ENCODE results near the gene RFX5.
"Not testable (repeated sequence)": the region's sequence is repeated elsewhere in the genome, so short reads cannot be mapped to it uniquely, and the experiment has no call there.

Gene RFX5

DNA sequence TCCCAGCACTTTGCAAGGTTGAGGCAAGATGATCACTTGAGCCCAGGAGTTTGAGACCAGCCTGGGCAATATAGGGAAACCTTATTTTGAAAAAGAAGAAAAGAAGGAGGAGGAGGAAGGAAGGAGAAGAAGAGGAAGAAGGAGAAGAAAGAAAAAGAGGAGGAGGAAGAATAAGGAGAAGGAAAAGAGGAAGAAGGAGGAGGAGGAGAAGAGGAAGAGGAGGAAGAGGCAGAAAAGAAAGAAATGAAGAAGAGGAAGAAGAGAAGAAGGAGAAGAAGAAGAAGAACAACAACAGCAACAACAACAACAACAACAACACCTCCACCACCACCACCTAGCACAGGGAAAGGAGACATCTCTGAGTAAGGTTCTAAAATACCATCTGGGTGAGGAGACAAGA is 14.8 kb upstream of the RFX5 start:
- DNase-seq: no peak

DNA sequence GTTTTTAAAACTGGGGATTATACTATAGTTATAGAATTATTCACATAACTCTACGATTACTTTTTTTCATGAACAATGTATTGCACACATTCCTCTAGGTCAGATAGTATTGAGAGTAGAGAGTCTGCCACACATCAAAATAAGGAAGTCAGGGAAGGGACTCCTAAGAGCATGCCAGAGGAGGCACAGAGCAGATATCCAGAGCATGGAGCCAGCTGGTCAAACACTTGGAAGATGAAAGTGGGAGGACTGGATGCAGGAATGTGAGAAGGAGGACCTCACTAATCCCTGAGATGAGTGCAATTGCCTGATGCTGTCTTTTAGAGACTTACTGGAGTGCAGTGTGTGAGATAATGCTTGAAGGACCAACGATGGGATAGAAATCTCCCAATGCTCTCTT is 9.6 kb upstream of the RFX5 start:
- no peak for DNase-seq

GRCh38 chr1:151352021-151352718 is 5.1 kb upstream of the RFX5 start:
- DNase-seq: no peak

- DNase-seq: not testable (repeated sequence)
Observed at GRCh38 chr1:151350323-151350722, 3.3 kb upstream of the RFX5 start.

- no peak for DNase-seq
Observed at GRCh38 chr1:151347523-151348246, 633 bp upstream of the RFX5 start.

GRCh38 chr1:151346082-151346768 is 827 bp downstream of the RFX5 start:
- DNase-seq: peak; percentile 4

DNA sequence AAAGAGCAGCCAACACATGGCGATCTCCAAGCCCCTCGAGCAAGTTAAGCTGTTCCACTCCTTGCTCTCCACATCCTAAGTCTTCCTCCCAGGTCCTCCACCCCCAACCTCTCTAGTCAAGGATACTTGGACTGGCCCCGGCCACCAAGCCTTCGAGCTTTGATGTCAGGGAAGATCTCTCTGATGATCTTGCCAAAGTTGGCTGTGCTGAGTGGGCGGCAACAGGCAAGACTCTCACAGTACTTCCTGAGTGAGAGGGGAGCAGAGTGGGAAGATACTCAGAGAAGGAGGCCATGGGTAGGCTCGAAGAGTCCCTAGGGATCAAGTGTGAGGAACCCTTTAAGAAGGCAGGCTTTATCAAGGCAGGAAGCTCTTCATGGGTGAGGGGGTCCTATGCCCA is 2.8 kb downstream of the RFX5 start:
- no peak for DNase-seq

DNA sequence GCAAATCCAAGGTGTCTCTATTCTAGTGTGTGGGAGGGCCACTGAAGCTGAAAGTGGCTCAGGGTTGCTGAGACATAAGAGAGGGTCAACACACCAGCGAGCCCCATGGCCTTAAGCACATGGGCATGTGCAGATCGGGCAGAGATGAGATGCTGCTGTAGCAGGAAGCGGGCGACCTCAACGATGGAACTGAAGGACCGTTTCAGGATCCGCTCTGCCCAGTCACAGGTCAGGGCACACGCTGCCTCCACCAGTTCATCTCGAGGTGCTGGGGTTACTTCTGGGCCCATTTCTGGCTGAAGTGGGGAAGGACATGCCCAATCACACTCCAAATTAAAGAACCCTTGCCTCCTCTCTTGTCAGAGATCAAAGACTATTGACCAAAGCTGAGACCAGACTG is 3.5 kb downstream of the RFX5 start:
- no peak for DNase-seq

GRCh38 chr1:151342569-151342968 is 4.5 kb downstream of the RFX5 start:
- DNase-seq: no peak

DNA sequence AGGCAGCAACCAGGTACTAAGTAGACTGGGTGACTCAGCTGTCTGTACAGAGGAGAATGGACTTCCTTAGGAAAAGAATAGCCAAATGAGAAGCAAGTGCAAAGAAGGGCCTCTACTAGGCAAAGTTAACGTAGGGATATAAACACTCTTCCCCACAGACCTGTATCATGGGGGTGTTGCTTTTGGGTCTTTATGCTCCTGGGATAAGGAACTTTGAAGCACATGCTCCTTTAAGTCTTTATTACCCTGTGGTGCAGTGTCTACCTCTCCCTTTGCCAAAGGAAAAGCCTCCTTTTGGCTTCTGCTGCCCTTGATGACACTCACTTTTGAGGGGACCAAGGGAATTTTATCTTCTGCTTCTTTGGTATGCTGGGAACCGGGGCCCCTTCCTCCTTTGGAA is 5.0 kb downstream of the RFX5 start:
- no peak for DNase-seq

DNA sequence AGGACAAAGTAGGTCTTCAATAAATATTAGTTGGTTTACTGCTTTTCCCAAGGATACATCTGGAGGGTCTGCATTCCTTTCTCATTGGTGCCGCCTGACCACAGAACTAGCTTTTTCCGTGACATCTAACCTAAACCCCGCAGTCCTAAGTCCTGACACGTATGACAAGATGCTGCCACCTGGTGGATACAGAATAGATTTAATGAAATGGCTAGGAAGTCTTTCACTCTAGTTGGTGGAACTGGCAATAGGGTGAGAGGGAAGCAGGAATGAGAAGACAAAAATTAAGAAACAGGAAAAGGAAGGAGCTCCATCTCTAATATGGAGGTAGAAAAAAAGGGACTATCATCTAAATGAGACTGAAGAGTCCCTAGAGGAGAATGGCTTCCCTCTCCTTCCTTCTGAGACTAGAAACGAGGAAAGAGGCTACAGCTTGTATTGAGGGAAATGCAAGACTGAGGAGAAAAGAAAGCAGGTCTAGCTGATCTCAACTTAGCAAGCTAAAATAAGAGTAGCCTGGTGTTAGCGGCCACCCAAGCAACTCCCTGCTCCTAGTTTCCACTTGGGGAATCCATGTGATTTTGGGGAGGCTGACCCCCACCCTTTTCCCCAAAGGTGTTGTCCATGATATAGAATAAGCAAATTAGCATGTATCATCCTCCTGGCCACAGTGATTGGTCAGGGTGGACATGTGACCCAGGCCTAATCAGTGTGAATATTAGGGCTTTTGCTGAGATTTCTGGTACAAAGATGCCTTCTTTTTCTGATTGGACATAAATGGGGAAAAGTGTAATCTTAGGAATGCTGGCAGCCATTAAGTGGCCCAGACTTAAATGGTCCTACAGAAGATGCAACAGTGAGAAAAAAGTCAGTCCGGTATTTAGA is 5.9 kb downstream of the RFX5 start:
- DNase-seq: no peak

DNA sequence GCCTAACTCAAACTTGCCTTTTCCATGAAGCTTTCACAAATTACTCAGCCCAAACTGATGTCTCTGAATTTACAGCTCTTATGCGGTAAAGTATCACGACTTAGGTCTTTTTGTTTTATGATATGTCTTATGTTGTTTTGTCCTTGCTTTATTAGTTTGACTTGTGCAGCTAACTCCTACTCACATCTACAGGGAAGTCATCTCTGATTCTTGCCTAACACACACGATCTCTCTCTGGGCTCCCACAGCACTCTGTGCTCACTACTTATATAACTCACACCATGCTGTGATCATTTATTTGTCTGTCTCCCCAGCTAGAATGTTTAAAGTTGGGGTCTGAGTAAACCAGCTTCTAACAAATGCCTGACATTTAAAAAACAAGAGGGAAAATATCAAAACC is 10.5 kb downstream of the RFX5 start:
- no peak for DNase-seq

GRCh38 chr1:151334822-151335221 is 12.2 kb downstream of the RFX5 start:
- no peak for DNase-seq

DNA sequence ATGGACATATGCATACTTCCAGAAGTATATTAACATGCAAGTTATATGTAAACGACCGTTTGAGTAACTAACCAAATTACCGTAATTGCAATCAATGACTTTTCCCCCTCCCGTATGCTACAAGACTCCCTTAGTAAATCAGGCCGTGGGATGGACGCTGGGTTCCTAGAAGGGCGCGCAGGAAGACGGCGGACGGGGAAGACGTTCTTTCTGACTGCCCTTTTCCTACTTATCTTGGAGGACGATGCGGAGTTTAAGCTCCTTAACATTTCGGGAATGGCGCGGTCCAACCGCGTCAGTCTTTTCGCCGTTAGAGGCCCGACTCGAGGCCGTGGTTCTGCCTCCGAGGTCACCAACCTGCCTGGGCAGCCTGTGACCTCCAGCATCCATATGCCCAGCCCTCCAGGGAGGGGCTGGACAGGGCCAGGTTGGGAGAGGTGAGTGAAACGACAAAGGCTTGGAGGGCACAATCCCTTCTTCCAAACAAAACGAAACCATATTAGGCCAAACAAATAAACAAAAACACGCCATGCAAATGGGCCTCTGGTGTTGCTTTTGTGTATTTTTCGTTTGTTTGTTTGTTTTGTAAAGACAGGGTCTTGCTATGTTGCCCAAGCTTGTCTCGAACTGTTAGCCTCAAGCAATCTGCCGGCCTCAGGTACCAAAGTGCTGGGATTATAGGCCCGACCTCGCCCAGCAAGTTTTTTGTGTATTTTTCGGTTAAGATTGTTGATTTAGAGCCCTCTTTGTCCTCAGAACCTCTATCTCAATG is 19.0 kb downstream of the RFX5 start:
- DNase-seq: no peak

DNA sequence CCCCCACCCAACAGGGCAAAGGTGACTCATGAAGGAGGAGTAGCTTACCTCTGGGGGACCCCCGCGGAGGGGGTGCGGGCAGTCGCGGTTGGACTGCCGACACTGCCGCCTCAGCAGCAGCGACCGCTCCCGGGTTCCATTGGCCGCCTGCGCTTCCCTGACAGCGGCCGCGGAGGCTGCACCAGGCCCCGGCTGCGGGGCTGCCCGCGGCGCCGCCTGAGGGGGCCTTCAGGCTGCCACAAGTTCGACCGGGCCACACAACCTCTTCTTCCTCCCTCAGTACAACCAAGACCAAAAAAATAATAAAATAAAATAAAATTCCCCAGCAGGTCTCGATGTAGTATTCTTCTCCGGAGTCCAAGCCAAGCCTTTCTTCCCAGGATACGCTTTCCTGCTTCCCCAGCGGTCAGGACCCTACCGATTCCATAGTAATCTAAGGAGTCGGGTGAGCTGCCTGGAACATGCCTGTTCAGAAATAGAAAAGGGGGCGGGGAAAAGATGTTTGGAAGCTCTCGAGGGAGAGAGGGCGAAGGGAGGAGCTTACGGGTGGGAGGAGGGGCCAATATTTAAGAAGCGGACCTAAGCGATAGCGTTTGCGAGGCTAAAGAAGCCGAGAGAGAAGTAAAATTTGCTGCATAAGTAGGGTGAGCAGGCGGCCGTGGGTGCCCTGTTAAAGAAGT is 19.7 kb downstream of the RFX5 start, which contains the start of gene PI4KB:
PI4KB (minus strand) TSS at position 194 of the 680 bp plus-strand sequence. CDS start 10,935 bp downstream, outside the sequence.
- peak; percentile 84 for DNase-seq

- no peak for DNase-seq
Observed at GRCh38 chr1:151326619-151327222, 20.3 kb downstream of the RFX5 start.

DNA sequence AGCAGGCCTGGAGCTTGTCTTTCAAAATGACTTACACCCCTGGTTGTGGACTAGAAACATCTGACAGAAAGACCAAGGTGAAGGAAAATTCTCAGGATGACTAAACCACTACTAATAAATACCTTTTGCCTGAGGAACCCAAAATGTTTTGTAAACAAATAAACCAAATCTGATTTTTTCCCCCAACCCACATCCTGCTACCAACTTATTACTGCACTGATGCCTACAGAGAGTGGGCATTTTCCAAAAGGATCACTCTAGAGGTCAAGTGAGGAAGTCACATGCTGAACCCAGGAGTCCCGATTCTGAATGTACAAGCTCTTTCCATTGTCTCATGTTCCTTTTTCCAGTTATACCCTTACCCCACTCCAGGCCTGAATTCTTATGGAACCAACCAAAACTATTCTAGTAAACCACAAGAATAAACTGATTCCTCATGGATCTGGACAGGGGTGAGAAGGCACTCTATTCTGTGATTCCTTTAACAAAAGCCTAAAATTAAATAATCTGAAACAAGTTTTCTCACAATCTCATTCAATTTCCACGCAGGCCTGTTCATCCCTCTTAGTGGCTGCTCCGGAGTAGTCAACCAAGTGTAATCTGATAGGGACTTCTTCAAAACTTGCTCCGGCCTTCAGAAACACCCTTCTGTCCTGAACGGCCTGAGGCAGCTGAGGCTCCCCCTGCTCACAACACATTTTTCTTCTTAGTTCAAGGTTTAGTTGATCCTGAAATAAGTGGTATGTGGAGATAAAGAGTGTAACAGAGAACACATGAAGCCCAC is 21.2 kb downstream of the RFX5 start:
- no peak for DNase-seq

GRCh38 chr1:151325231-151325630 is 21.8 kb downstream of the RFX5 start:
- DNase-seq: no peak

- no peak for DNase-seq
Observed at GRCh38 chr1:151324390-151324930, 22.6 kb downstream of the RFX5 start.

GRCh38 chr1:151318975-151319374 is 28.1 kb downstream of the RFX5 start:
- no peak for DNase-seq
